ENCODE measurements around the gene KMO. TPM values are rescaled to one million over a fixed set of nuclear protein-coding genes. Genes with fewer than 3 reads are reported as not detected.

KMO gene
- total and polyA plus RNA-seq, 2 donors (not counting 3 experiments of a cell fraction or from before 2014, with no cell fraction given) = not detected

GRCh38 chr1:241614144-241614543, 82.0 kb downstream of the KMO start:
- dilution Hi-C loops (cut with MboI; ENCODE audit: extremely low pct_ligation_motif_present, low sequenced_read_pairs) (no loop called here), intact Hi-C loops (cut with micrococcal nuclease) (no loop called here)
- BruUV-seq (replicated peaks) = no TSS peak
- H3K4me3 ChIP-seq (replicated peaks in 1 of 3; ENCODE audit: insufficient read depth in 1 of 3, low read depth in 1 of 3, low read length in 3 of 3) = no peak overlapping the region
- CTCF ChIA-PET = interaction anchor here (5.8 kb wide), 1 partner anchor 12 kb away, joined by 106 read pairs; no protein-coding TSS in a partner anchor
- H3K9me3 ChIP-seq (replicated peaks; ENCODE audit: control insufficient read depth, insufficient read depth, low read length) = no peaks in the 10 kb centered on the region
- no peak overlapping the region for H2AFZ ChIP-seq (ENCODE audit: low read depth, low read length)
- no peak overlapping the region for H3K9ac ChIP-seq (replicated peaks; ENCODE audit: extremely low read depth, insufficient read depth, low read length)
- FAIRE-seq (no peak), DNase-seq (ENCODE audit: low read depth, low spot score) (no peak)
- H4K20me1 ChIP-seq (replicated peaks; ENCODE audit: control insufficient read depth, extremely low read depth, insufficient read depth, low read length) = no peaks in the 10 kb centered on the region
- H3K27me3 ChIP-seq (ENCODE audit: control insufficient read depth in 2 of 2, insufficient read depth in 2 of 2, low read length in 2 of 2) = no peaks in the 10 kb centered on the region
- H3K4me2 ChIP-seq (ENCODE audit: insufficient read depth, low read length) = no peak overlapping the region
- POLR2A ChIA-PET = no interaction called here
- H3K36me3 ChIP-seq (ENCODE audit: control insufficient read depth in 2 of 2, extremely low read depth in 1 of 2, insufficient read depth in 2 of 2, low read length in 2 of 2) = no peaks in the 10 kb centered on the region
- no peaks in the 10 kb centered on the region for H3K79me2 ChIP-seq (ENCODE audit: control insufficient read depth, insufficient read depth, low read length)
- H3K9me1 ChIP-seq (replicated peaks; ENCODE audit: control insufficient read depth, extremely low read depth, insufficient read depth, low read length) = no peaks in the 10 kb centered on the region
- H3K27ac ChIP-seq (ENCODE audit: insufficient read depth, low read depth, low read length) = no peak overlapping the region
- TF ChIP-seq POLR2AphosphoS5 (IDR thresholded peaks at IDR 0.05; ENCODE audit: insufficient read depth, low read depth, low read length) = no peak
- TF ChIP-seq MYC (IDR thresholded peaks at IDR 0.05; ENCODE audit: low read depth, low read length) = no peak
- no peak for TF ChIP-seq JUN (IDR thresholded peaks at IDR 0.05; ENCODE audit: borderline replicate concordance, insufficient read depth, insufficient read length, low read depth)
- no peak for TF ChIP-seq EZH2 (IDR thresholded peaks at IDR 0.05; ENCODE audit: borderline replicate concordance, low read depth, low read length, severe bottlenecking)
- TF ChIP-seq FOS (IDR thresholded peaks at IDR 0.05; ENCODE audit: borderline replicate concordance, insufficient read depth, low read length) = no peak
- no peak for TF ChIP-seq MAX (IDR thresholded peaks at IDR 0.05; ENCODE audit: insufficient read depth, insufficient read length)
- TF ChIP-seq POLR2A (IDR thresholded peaks at IDR 0.05; ENCODE audit: low read depth, low read length) = no peak
- TF ChIP-seq GATA2 (IDR thresholded peaks at IDR 0.05; ENCODE audit: insufficient read depth, insufficient read length, low read depth, low read length) = no peak
- no peak for TF ChIP-seq CTCF (IDR thresholded peaks at IDR 0.05; ENCODE audit: extremely low read depth in 1 of 2, insufficient read depth in 1 of 2, low read depth in 1 of 2, low read length in 2 of 2)
- peaks cover 36% of the 10 kb centered on the region for H3K4me1 ChIP-seq (ENCODE audit: control insufficient read depth, extremely low read depth, insufficient read depth, low read length)

All from endothelial cell of umbilical vein (primary cell).